ENCODE data around the gene ADCY3.

Gene ADCY3

GRCh38 chr2:24883946-24884345 is 36.1 kb downstream of the ADCY3 start:
- H3K36me3 ChIP-seq (ENCODE audit: insufficient read depth, low read length), result peaks cover 6% of the 10 kb centered on the region; the same call in 1 of the 2 replicates
- peaks cover 32% of the 10 kb centered on the region for H3K4me1 ChIP-seq (ENCODE audit: insufficient read depth, low read length, poor library complexity, severe bottlenecking)
- no peak overlapping the region for H3K4me3 ChIP-seq (ENCODE audit: low read length, poor library complexity, severe bottlenecking)
- H3F3A ChIP-seq (ENCODE audit: low read depth), result no peaks in the 10 kb centered on the region
- H3K4me2 ChIP-seq (ENCODE audit: low read depth, low read length, poor library complexity, severe bottlenecking), result no peak overlapping the region
- peaks cover 5% of the 10 kb centered on the region for H4K20me1 ChIP-seq (ENCODE audit: insufficient read depth, low read length, poor library complexity, severe bottlenecking)
- no peak overlapping the region for H3K9ac ChIP-seq (ENCODE audit: low read depth, low read length, poor library complexity, severe bottlenecking)
- H3K79me2 ChIP-seq (ENCODE audit: insufficient read depth, low read length), result peaks cover 34% of the 10 kb centered on the region
- no peaks in the 10 kb centered on the region for H3K27me3 ChIP-seq (ENCODE audit: insufficient read depth, low read length, poor library complexity, severe bottlenecking)
- no peaks in the 10 kb centered on the region for H3K9me3 ChIP-seq (ENCODE audit: insufficient read depth, low read depth, low read length)
- H2AFZ ChIP-seq (ENCODE audit: low read length), result no peak overlapping the region
- no peaks in the 10 kb centered on the region for H3K9me2 ChIP-seq (replicated peaks; ENCODE audit: low read depth, low read length)
- no peak for TF ChIP-seq EZH2phosphoT487 (IDR thresholded peaks at IDR 0.05; ENCODE audit: borderline replicate concordance)
- TF ChIP-seq, protein P1, sequence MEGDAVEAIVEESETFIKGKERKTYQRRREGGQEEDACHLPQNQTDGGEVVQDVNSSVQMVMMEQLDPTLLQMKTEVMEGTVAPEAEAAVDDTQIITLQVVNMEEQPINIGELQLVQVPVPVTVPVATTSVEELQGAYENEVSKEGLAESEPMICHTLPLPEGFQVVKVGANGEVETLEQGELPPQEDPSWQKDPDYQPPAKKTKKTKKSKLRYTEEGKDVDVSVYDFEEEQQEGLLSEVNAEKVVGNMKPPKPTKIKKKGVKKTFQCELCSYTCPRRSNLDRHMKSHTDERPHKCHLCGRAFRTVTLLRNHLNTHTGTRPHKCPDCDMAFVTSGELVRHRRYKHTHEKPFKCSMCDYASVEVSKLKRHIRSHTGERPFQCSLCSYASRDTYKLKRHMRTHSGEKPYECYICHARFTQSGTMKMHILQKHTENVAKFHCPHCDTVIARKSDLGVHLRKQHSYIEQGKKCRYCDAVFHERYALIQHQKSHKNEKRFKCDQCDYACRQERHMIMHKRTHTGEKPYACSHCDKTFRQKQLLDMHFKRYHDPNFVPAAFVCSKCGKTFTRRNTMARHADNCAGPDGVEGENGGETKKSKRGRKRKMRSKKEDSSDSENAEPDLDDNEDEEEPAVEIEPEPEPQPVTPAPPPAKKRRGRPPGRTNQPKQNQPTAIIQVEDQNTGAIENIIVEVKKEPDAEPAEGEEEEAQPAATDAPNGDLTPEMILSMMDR (conservative IDR thresholded peaks at IDR 0.05; ENCODE audit: low read length), result no peak

DNA sequence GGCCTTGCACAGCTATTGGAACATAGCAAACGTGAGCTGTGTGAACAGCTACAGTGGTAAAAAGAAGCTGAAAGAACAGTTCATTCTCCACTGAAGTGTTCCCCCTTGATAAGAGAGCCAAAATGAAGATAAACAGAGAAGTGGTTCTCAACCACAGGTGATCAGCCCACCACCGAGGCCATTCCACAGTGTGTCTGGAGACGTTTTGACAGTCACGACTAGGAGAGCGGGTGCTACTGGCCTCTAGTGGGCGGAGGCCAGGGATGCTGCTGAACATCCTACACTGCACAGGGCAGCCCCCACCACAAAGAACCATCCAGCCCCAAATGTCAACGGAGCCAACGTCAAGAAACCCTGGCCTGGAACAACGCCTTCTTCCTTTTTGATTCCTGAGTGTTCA is 38.4 kb downstream of the ADCY3 start:
- Histone ChIP-seq H3K4me3 (ENCODE audit: low read length, poor library complexity, severe bottlenecking) (no peak overlapping the region), H3F3A (ENCODE audit: low read depth) (no peaks in the 10 kb centered on the region), H3K4me2 (ENCODE audit: low read depth, low read length, poor library complexity, severe bottlenecking) (no peak overlapping the region), H3K9me2 (replicated peaks; ENCODE audit: low read depth, low read length) (no peaks in the 10 kb centered on the region), H2AFZ (ENCODE audit: low read length) (no peak overlapping the region), H3K9me3 (ENCODE audit: insufficient read depth, low read depth, low read length) (no peaks in the 10 kb centered on the region), H3K4me1 (ENCODE audit: insufficient read depth, low read length, poor library complexity, severe bottlenecking) (peaks cover 24% of the 10 kb centered on the region), H3K27me3 (ENCODE audit: insufficient read depth, low read length, poor library complexity, severe bottlenecking) (no peaks in the 10 kb centered on the region), H3K36me3 (ENCODE audit: insufficient read depth, low read length) (no peaks in the 10 kb centered on the region; the same call in 1 of the 2 replicates), H4K20me1 (ENCODE audit: insufficient read depth, low read length, poor library complexity, severe bottlenecking) (peaks cover 5% of the 10 kb centered on the region), H3K9ac (ENCODE audit: low read depth, low read length, poor library complexity, severe bottlenecking) (no peak overlapping the region), H3K79me2 (ENCODE audit: insufficient read depth, low read length) (peaks cover 38% of the 10 kb centered on the region; the same call in 1 of the 2 replicates)
- no peak for TF ChIP-seq EZH2phosphoT487 (IDR thresholded peaks at IDR 0.05; ENCODE audit: borderline replicate concordance)
- TF ChIP-seq, protein P1 (conservative IDR thresholded peaks at IDR 0.05; ENCODE audit: low read length), result peak; percentile 63

DNA sequence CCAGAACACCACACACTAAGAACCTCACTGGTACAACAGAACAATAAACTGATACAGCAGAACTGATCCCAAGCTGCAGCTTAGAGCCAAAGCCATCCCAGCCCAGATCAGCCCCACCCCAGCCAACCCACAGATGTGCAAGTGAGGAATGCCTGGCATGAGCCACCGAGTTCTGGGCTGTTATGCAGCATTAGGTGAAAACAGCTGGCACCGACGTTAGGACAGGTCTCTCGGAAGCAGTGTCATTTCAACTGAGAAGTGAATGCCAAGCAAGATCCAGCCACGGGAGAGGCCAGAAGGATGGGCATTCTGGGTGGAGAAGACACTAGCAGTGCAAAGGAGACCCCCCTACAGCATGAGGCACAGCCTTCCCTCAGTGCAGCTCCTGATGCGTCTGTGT is 38.9 kb downstream of the ADCY3 start:
- Histone ChIP-seq H2AFZ (ENCODE audit: low read length) (no peak overlapping the region), H3K4me3 (ENCODE audit: low read length, poor library complexity, severe bottlenecking) (no peak overlapping the region), H3K27me3 (ENCODE audit: insufficient read depth, low read length, poor library complexity, severe bottlenecking) (no peaks in the 10 kb centered on the region), H3K36me3 (ENCODE audit: insufficient read depth, low read length) (no peaks in the 10 kb centered on the region; the same call in 1 of the 2 replicates), H3K9me3 (ENCODE audit: insufficient read depth, low read depth, low read length) (no peaks in the 10 kb centered on the region), H3K9ac (ENCODE audit: low read depth, low read length, poor library complexity, severe bottlenecking) (no peak overlapping the region), H4K20me1 (ENCODE audit: insufficient read depth, low read length, poor library complexity, severe bottlenecking) (peaks cover 5% of the 10 kb centered on the region), H3K4me2 (ENCODE audit: low read depth, low read length, poor library complexity, severe bottlenecking) (no peak overlapping the region), H3K4me1 (ENCODE audit: insufficient read depth, low read length, poor library complexity, severe bottlenecking) (peaks cover 19% of the 10 kb centered on the region), H3F3A (ENCODE audit: low read depth) (no peaks in the 10 kb centered on the region), H3K9me2 (replicated peaks; ENCODE audit: low read depth, low read length) (no peaks in the 10 kb centered on the region), H3K79me2 (ENCODE audit: insufficient read depth, low read length) (peaks cover 39% of the 10 kb centered on the region; the same call in 1 of the 2 replicates)
- no peak for TF ChIP-seq EZH2phosphoT487 (IDR thresholded peaks at IDR 0.05; ENCODE audit: borderline replicate concordance)
- TF ChIP-seq, protein P1 (conservative IDR thresholded peaks at IDR 0.05; ENCODE audit: low read length), result no peak

All from Loucy (cell line).